HG02885 (cell line): ENCODE data around the gene PCDH10.

Source experiments
- ATAC-seq: cut with Tn5 transposase; IDR thresholded peaks from one replicate; pipeline ENCODE4 v1.9.1; 2021; ENCODE audit warnings: mild to moderate bottlenecking; ENCODE audit not compliant: unreplicated experiment, poor library complexity

Gene PCDH10

GRCh38 chr4:133148690-133149363 is at the start of gene PCDH10:
TSS of gene PCDH10 (plus strand) at chr4:133149294. CDS start at chr4:133150141, 847 bp downstream.
- ATAC-seq, result no peak

- ATAC-seq, result no peak
Measured at GRCh38 chr4:133102043-133102442, 47.1 kb upstream of the PCDH10 start.

- ATAC-seq, result no peak
Measured at GRCh38 chr4:133102612-133103409, 46.3 kb upstream of the PCDH10 start.

GRCh38 chr4:133112641-133113040 is 36.5 kb upstream of the PCDH10 start:
- no peak for ATAC-seq

- no peak for ATAC-seq
Measured at GRCh38 chr4:133124746-133125145, 24.3 kb upstream of the PCDH10 start.

- no peak for ATAC-seq
Measured at GRCh38 chr4:133127500-133127899, 21.6 kb upstream of the PCDH10 start.

- ATAC-seq, result no peak
Measured at GRCh38 chr4:133129237-133129636, 19.9 kb upstream of the PCDH10 start.

- no peak for ATAC-seq
Measured at GRCh38 chr4:133130171-133130570, 18.9 kb upstream of the PCDH10 start.

GRCh38 chr4:133131829-133132460 is 17.1 kb upstream of the PCDH10 start:
- ATAC-seq, result no peak

- ATAC-seq, result no peak
Measured at GRCh38 chr4:133136833-133137232, 12.3 kb upstream of the PCDH10 start.

GRCh38 chr4:133137571-133137970 is 11.5 kb upstream of the PCDH10 start:
- no peak for ATAC-seq

- ATAC-seq, result no peak
Measured at GRCh38 chr4:133143775-133144430, 5.2 kb upstream of the PCDH10 start.

GRCh38 chr4:133145241-133145640 is 3.9 kb upstream of the PCDH10 start:
- ATAC-seq, result no peak

- ATAC-seq, result no peak
Measured at GRCh38 chr4:133145758-133146573, 3.1 kb upstream of the PCDH10 start.

- ATAC-seq, result peak; percentile 79
Measured at GRCh38 chr4:133146574-133147241, 2.4 kb upstream of the PCDH10 start.

GRCh38 chr4:133147286-133147821 is 1.7 kb upstream of the PCDH10 start:
- no peak for ATAC-seq

GRCh38 chr4:133147921-133148689 is 989 bp upstream of the PCDH10 start:
- ATAC-seq, result no peak

GRCh38 chr4:133149364-133149695 is 236 bp downstream of the PCDH10 start:
- ATAC-seq, result no peak
